ENCODE measurements around the gene BPIFB2.

The BPIFB2 gene

DNA sequence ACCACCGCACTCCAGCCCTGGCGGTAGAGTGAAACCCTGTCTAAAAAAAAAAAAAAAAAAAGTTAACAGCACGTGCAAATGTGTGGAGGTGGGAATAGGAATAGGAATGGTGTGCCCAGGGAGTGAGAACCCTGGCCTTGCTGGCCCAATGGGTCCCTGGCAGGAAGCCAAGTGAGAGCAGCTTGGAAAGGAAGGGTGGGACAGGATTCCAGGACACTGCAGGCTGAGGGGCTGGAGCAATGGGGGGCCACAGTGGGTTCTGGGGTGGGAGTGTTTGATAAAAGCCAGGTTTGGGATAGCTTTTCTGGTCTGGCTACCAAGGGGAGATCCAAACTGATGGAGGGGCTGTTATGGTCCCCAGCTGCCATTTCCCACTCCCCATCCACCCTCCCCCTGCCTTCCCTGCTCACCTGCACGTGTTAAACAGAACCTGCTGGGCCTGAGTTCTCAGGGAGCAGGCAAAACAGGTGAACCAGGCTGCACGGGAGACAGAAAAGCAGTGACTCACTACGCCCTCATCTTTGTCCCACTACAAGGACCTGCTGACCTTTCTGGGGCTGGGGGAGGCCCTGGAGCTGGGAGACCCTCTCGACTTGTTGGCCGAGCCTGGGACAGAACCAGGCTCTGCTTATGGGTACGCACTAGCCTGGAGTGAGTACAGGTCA is 6.6 kb upstream of the BPIFB2 start:
- DNase-seq (ENCODE audit: extremely low read depth, low read depth) = no peak
- TF ChIP-seq, protein P1, sequence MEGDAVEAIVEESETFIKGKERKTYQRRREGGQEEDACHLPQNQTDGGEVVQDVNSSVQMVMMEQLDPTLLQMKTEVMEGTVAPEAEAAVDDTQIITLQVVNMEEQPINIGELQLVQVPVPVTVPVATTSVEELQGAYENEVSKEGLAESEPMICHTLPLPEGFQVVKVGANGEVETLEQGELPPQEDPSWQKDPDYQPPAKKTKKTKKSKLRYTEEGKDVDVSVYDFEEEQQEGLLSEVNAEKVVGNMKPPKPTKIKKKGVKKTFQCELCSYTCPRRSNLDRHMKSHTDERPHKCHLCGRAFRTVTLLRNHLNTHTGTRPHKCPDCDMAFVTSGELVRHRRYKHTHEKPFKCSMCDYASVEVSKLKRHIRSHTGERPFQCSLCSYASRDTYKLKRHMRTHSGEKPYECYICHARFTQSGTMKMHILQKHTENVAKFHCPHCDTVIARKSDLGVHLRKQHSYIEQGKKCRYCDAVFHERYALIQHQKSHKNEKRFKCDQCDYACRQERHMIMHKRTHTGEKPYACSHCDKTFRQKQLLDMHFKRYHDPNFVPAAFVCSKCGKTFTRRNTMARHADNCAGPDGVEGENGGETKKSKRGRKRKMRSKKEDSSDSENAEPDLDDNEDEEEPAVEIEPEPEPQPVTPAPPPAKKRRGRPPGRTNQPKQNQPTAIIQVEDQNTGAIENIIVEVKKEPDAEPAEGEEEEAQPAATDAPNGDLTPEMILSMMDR (IDR thresholded peaks at IDR 0.05; ENCODE audit: low read depth, low read length) = no peak

GRCh38 chr20:33002087-33002808 is 5.3 kb upstream of the BPIFB2 start:
- DNase-seq (ENCODE audit: extremely low read depth, low read depth) = no peak
- TF ChIP-seq, protein P1 (IDR thresholded peaks at IDR 0.05; ENCODE audit: low read depth, low read length) = no peak

DNA sequence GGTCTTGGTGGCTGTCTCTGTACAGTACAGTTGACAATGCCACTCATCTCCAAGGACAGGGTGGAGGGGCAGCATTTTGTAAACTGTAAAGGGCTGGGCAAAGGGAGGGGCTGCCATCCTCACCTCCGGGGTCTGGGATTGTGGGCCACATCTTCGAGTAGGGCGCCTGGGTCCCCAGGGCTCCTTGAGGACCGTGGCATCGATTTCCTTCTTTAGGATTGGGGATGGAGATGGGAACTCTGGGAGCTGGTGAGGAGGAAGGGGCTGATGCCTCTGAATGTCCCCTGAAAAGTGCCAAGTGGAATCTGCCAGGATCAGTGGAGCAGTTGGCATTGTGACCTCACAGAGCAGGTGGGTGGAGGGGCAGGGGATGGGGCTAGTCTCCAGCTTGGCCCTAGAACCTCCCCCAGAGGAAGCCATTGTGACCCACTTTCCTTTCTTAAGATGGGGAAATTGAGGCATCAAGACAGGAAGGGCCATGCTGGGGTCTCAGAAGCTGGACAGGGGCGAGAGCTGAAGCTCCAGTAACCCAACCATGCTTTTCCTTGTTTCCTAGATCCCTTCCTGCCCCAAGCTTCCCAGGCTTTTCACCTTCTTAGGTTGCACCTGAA is 3.3 kb upstream of the BPIFB2 start, which contains the start of gene SUN5:
Gene SUN5, minus strand, starts transcription at position 293 of the 611 bp plus-strand sequence. Its CDS starts 93 bp downstream, at position 200.
- DNase-seq (ENCODE audit: extremely low read depth, low read depth) = no peak
- TF ChIP-seq, protein P1 (IDR thresholded peaks at IDR 0.05; ENCODE audit: low read depth, low read length) = no peak

- TF ChIP-seq, protein P1 (IDR thresholded peaks at IDR 0.05; ENCODE audit: low read depth, low read length) = peak; percentile 18; the same call in 1 of the 2 replicates
- DNase-seq (ENCODE audit: extremely low read depth, low read depth) = no peak
Observed at GRCh38 chr20:33005132-33005566, 2.4 kb upstream of the BPIFB2 start.

GRCh38 chr20:33005908-33006775 is 1.4 kb upstream of the BPIFB2 start:
- TF ChIP-seq, protein P1 (IDR thresholded peaks at IDR 0.05; ENCODE audit: low read depth, low read length) = no peak

DNA sequence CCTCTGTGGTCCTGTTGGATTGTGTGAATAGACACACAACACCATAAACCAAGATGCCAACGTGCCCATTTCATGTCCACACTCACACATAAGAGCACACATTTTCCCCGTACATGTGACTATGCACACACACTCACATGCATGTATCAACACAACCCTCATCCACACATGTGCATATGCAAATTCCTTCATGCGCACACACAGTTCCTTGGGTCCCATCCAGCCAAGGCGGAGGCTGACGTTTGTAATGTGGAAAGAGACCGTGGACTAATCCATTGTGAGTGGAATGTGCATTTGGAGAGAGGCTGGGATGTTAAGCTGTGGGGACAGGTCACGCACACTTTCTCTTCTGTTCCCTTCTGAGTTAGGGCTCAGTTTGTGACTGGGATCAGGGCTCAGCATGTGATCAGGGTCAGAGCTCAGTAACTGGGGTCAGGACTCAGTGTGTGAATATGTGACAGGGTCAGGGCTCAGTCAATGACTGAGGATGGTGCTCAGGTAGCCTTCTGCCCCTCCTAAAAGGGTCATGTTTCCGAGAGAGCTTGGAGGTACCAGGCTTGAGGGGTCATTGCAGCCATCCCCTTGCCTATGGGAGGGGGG is 628 bp upstream of the BPIFB2 start:
- TF ChIP-seq, protein P1 (IDR thresholded peaks at IDR 0.05; ENCODE audit: low read depth, low read length) = no peak
- DNase-seq (ENCODE audit: extremely low read depth, low read depth) = no peak

More at GRCh38 chr20:33005908-33006775, 1.4 kb upstream of the BPIFB2 start:
- no peak for DNase-seq (ENCODE audit: extremely low read depth, low read depth)

All from AG09319 (cell line).